Right renal cortex interstitium (tissue), 3 donors: ENCODE measurements around the gene ADH1B. TPM values are rescaled to one million over a fixed set of nuclear protein-coding genes. Genes with fewer than 3 reads are reported as not detected.

Experiments
- polyA plus RNA-seq, 3 donors: library from polyadenylated mRNA; unstranded; fragments of 120-200 nt; gene quantifications; one replicate each; pipeline ENCODE4 v1.2.1, GENCODE V29; 2013; ENCODE audit not compliant: insufficient read length in 3 of 3

The ADH1B gene
- polyA plus RNA-seq, 3 donors: 23.1 to 27.3 (median 27.2) TPM

Other genes starting within 250 kb of the ADH1B start
- gene ADH5, start 232.6 kb downstream of the ADH1B start, polyA plus RNA-seq: 100 to 1,000 TPM; 299 to 312 (median 310) TPM
- under 1 TPM; 0.42 to 0.93 (median 0.51) TPM for gene ADH4, start 177.1 kb downstream of the ADH1B start, polyA plus RNA-seq
- gene ADH6, start 102.2 kb downstream of the ADH1B start, polyA plus RNA-seq: 10 to 100 TPM; 22.5 to 43.7 (median 28.1) TPM
- under 1 TPM; 0.47 to 0.64 (median 0.52) TPM for gene ADH1A, start 30.4 kb downstream of the ADH1B start, polyA plus RNA-seq
- 100 to 1,000 TPM in 2 of 3 donors, 10 to 100 TPM in 1; 88.0 to 160 (median 147) TPM for gene ADH1C, start 31.3 kb upstream of the ADH1B start, polyA plus RNA-seq
- gene ADH7, start 113.9 kb upstream of the ADH1B start, polyA plus RNA-seq: not detected
- gene C4orf17, start 189.6 kb upstream of the ADH1B start, polyA plus RNA-seq: under 1 TPM; 0.13 to 0.55 (median 0.21) TPM
- 10 to 100 TPM; 16.2 to 17.9 (median 16.3) TPM for gene TRMT10A, start 242.6 kb upstream of the ADH1B start, polyA plus RNA-seq